H1 (cell line): ENCODE measurements around the gene TDRD15.

Experiments
- ATF2 ChIP-seq: IDR thresholded peaks from 2 replicates; pipeline ENCODE4 v1.6.1; 2012; ENCODE audit warnings: low read length, inconsistent platforms
- TAF1 ChIP-seq: IDR thresholded peaks from 2 replicates; pipeline ENCODE4 v1.6.1; 2011; ENCODE audit warnings: mild to moderate bottlenecking, low read depth, low read length

GRCh38 chr2:21118302-21118920, 5.4 kb upstream of the TDRD15 start:
- TF ChIP-seq ATF2, result no peak
- TF ChIP-seq TAF1, result no peak
